Activated CD8-positive, alpha-beta memory T cell treated with anti-CD3 and anti-CD28 coated beads for 4 hours (primary cell): ENCODE results near the gene ZBTB45.
"Not testable (repeated sequence)": the region's sequence is repeated elsewhere in the genome, so short reads cannot be mapped to it uniquely, and the experiment has no call there.

Experiments used
- DNase-seq, 2 donors: peaks; one replicate each; pipeline ENCODE4 v3.0.0-alpha.2; 2020; ENCODE audit warnings: low read depth in 2 of 2

ZBTB45 gene

GRCh38 chr19:58474997-58475713, 44.5 kb downstream of the ZBTB45 start:
- DNase-seq: no peak

- no peak for DNase-seq
Observed at GRCh38 chr19:58474291-58474996, 45.2 kb downstream of the ZBTB45 start.

- DNase-seq: no peak
Observed at GRCh38 chr19:58473775-58474174, 45.8 kb downstream of the ZBTB45 start.

GRCh38 chr19:58471736-58472135, 47.9 kb downstream of the ZBTB45 start:
- no peak for DNase-seq

GRCh38 chr19:58470837-58471543, 48.6 kb downstream of the ZBTB45 start:
- not testable (repeated sequence) for DNase-seq

GRCh38 chr19:58469241-58470013, 50.2 kb downstream of the ZBTB45 start:
- DNase-seq: no peak

- no peak for DNase-seq
Observed at GRCh38 chr19:58468216-58468839, 51.3 kb downstream of the ZBTB45 start.

GRCh38 chr19:58466760-58467589, 52.6 kb downstream of the ZBTB45 start, which contains the start of gene ZNF324:
Gene ZNF324, plus strand, starts transcription at chr19:58467080. Its CDS starts 2,106 bp downstream, at chr19:58469186.
- peak; percentile 95 to 96 for DNase-seq

- no peak for DNase-seq
Observed at GRCh38 chr19:58466089-58466759, 53.4 kb downstream of the ZBTB45 start.
